Fibroblast of lung (primary cell): ENCODE measurements around the gene PML.

ENCODE experiments used
- EZH2 ChIP-seq: IDR thresholded peaks from 2 replicates; pipeline ENCODE4 v1.5.1; 2012; ENCODE audit warnings: low read length, control low read depth, mild to moderate bottlenecking; ENCODE audit errors: missing control alignments
- TF ChIP-seq, protein P1 (sequence below), 2 donors: IDR thresholded peaks in 1 of 2; conservative IDR thresholded peaks in 1 of 2; 1 replicate in 1 of 2; 2 replicates in 1 of 2; pipeline ENCODE4 v1.5.1; 2011 to 2012; ENCODE audit warnings: low read length in 2 of 2, control low read depth in 1 of 2, inconsistent platforms in 1 of 2, low read depth in 1 of 2, mild to moderate bottlenecking in 1 of 2

DNA sequence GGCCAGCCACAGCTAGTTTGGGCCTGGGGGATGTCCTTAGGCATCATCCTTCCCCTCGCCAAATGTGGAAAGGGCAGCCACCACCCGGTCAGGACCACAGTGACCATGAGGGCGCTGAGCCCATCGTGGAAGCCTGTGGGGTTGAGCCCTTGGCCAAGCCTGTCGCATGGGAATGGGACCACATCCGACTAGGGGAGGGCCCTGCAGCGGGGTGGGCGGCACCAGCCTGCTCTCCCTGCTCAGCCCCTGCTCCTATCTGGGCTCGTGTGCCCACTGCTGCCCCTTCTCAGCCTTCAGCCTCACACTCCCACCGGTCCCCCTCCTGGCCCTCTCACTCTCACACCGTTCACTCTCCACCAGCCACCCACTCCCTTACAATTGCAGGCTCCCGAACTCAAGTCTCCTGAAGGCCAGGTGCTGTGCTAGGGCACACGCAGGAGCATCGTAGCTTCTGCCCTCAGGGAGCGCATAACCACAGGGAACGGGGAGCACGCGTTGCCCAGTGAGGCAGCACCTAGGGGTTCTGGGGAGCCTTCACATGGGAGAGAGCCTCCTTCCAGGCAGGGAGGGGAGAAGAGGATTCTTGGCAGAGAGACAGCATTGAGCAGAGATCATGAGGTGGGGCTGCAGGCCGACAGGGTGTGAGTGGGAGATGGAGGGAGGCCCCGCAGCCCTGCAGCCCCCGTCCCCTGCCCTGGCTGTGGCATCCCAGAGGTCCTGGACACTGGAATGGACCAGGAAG is 42.2 kb upstream of the PML start:
- TF ChIP-seq, protein P1, sequence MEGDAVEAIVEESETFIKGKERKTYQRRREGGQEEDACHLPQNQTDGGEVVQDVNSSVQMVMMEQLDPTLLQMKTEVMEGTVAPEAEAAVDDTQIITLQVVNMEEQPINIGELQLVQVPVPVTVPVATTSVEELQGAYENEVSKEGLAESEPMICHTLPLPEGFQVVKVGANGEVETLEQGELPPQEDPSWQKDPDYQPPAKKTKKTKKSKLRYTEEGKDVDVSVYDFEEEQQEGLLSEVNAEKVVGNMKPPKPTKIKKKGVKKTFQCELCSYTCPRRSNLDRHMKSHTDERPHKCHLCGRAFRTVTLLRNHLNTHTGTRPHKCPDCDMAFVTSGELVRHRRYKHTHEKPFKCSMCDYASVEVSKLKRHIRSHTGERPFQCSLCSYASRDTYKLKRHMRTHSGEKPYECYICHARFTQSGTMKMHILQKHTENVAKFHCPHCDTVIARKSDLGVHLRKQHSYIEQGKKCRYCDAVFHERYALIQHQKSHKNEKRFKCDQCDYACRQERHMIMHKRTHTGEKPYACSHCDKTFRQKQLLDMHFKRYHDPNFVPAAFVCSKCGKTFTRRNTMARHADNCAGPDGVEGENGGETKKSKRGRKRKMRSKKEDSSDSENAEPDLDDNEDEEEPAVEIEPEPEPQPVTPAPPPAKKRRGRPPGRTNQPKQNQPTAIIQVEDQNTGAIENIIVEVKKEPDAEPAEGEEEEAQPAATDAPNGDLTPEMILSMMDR (conservative IDR thresholded peaks at IDR 0.05 in 1 of 2, IDR thresholded peaks at IDR 0.05 in 1 of 2; ENCODE audit: low read depth in 1 of 2, low read length in 2 of 2), result no peak
- TF ChIP-seq EZH2, result no peak
